ENCODE measurements around the gene POT1.
"Not testable (repeated sequence)": the region's sequence is repeated elsewhere in the genome, so short reads cannot be mapped to it uniquely, and the experiment has no call there.

Gene POT1

GRCh38 chr7:124929467-124930172 lies at the start of gene POT1:
TSS of gene POT1 (minus strand) at chr7:124929825. CDS start at chr7:124897173, 32,652 bp downstream.
- Histone ChIP-seq H3K27me3 (ENCODE audit: control insufficient read depth, insufficient read depth, low read length) (no peaks in the 10 kb centered on the region), H3K4me1 (ENCODE audit: control insufficient read depth, insufficient read depth, low read length) (peaks cover 4% of the 10 kb centered on the region), H3K36me3 (ENCODE audit: control insufficient read depth, insufficient read depth, low read length) (no peaks in the 10 kb centered on the region), H3K9ac (ENCODE audit: low read length) (peak within 1 kb of the TSS; percentile 46), H3K27ac (ENCODE audit: low read depth, low read length) (peak within 1 kb of the TSS; percentile 84), H3K4me3 (ENCODE audit: low read length) (peak within 1 kb of the TSS; percentile 84)

- H3K27me3 ChIP-seq (ENCODE audit: control insufficient read depth, insufficient read depth, low read length); H3K4me1 ChIP-seq (ENCODE audit: control insufficient read depth, insufficient read depth, low read length); H3K9ac ChIP-seq (ENCODE audit: low read length); H3K4me3 ChIP-seq (ENCODE audit: low read length); H3K27ac ChIP-seq (ENCODE audit: low read depth, low read length); H3K36me3 ChIP-seq (ENCODE audit: control insufficient read depth, insufficient read depth, low read length): not testable (repeated sequence)
Observed at GRCh38 chr7:124975131-124975530, 45.5 kb upstream of the POT1 start.

- Histone ChIP-seq H3K4me3 (ENCODE audit: low read length) (no peak overlapping the region), H3K27ac (ENCODE audit: low read depth, low read length) (no peak overlapping the region), H3K4me1 (ENCODE audit: control insufficient read depth, insufficient read depth, low read length) (no peaks in the 10 kb centered on the region), H3K9ac (ENCODE audit: low read length) (no peak overlapping the region), H3K27me3 (ENCODE audit: control insufficient read depth, insufficient read depth, low read length) (no peaks in the 10 kb centered on the region), H3K36me3 (ENCODE audit: control insufficient read depth, insufficient read depth, low read length) (no peaks in the 10 kb centered on the region)
Observed at GRCh38 chr7:124965553-124965952, 35.9 kb upstream of the POT1 start.

- H3K27me3 ChIP-seq (ENCODE audit: control insufficient read depth, insufficient read depth, low read length): no peaks in the 10 kb centered on the region
- H3K4me3 ChIP-seq (ENCODE audit: low read length): no peak overlapping the region
- no peaks in the 10 kb centered on the region for H3K36me3 ChIP-seq (ENCODE audit: control insufficient read depth, insufficient read depth, low read length)
- no peak overlapping the region for H3K9ac ChIP-seq (ENCODE audit: low read length)
- H3K4me1 ChIP-seq (ENCODE audit: control insufficient read depth, insufficient read depth, low read length): no peaks in the 10 kb centered on the region
- H3K27ac ChIP-seq (ENCODE audit: low read depth, low read length): no peak overlapping the region
Observed at GRCh38 chr7:124959676-124960075, 30.1 kb upstream of the POT1 start.

- not testable (repeated sequence) for H3K36me3 ChIP-seq (ENCODE audit: control insufficient read depth, insufficient read depth, low read length); H3K9ac ChIP-seq (ENCODE audit: low read length); H3K4me1 ChIP-seq (ENCODE audit: control insufficient read depth, insufficient read depth, low read length); H3K27ac ChIP-seq (ENCODE audit: low read depth, low read length); H3K27me3 ChIP-seq (ENCODE audit: control insufficient read depth, insufficient read depth, low read length); H3K4me3 ChIP-seq (ENCODE audit: low read length)
Observed at GRCh38 chr7:124957952-124958351, 28.3 kb upstream of the POT1 start.

- H3K9ac ChIP-seq (ENCODE audit: low read length): no peak overlapping the region
- no peaks in the 10 kb centered on the region for H3K4me1 ChIP-seq (ENCODE audit: control insufficient read depth, insufficient read depth, low read length)
- no peak overlapping the region for H3K27ac ChIP-seq (ENCODE audit: low read depth, low read length)
- no peaks in the 10 kb centered on the region for H3K36me3 ChIP-seq (ENCODE audit: control insufficient read depth, insufficient read depth, low read length)
- H3K4me3 ChIP-seq (ENCODE audit: low read length): no peak overlapping the region
- H3K27me3 ChIP-seq (ENCODE audit: control insufficient read depth, insufficient read depth, low read length): no peaks in the 10 kb centered on the region
Observed at GRCh38 chr7:124956160-124956559, 26.5 kb upstream of the POT1 start.

- Histone ChIP-seq H3K4me1 (ENCODE audit: control insufficient read depth, insufficient read depth, low read length) (no peaks in the 10 kb centered on the region), H3K27ac (ENCODE audit: low read depth, low read length) (no peak overlapping the region), H3K4me3 (ENCODE audit: low read length) (no peak overlapping the region), H3K27me3 (ENCODE audit: control insufficient read depth, insufficient read depth, low read length) (no peaks in the 10 kb centered on the region), H3K36me3 (ENCODE audit: control insufficient read depth, insufficient read depth, low read length) (no peaks in the 10 kb centered on the region), H3K9ac (ENCODE audit: low read length) (no peak overlapping the region)
Observed at GRCh38 chr7:124954790-124955189, 25.2 kb upstream of the POT1 start.

- Histone ChIP-seq H3K27ac (ENCODE audit: low read depth, low read length) (no peak overlapping the region), H3K4me1 (ENCODE audit: control insufficient read depth, insufficient read depth, low read length) (no peaks in the 10 kb centered on the region), H3K4me3 (ENCODE audit: low read length) (no peak overlapping the region), H3K36me3 (ENCODE audit: control insufficient read depth, insufficient read depth, low read length) (no peaks in the 10 kb centered on the region), H3K27me3 (ENCODE audit: control insufficient read depth, insufficient read depth, low read length) (no peaks in the 10 kb centered on the region), H3K9ac (ENCODE audit: low read length) (no peak overlapping the region)
Observed at GRCh38 chr7:124945680-124946079, 16.1 kb upstream of the POT1 start.

- H3K27ac ChIP-seq (ENCODE audit: low read depth, low read length): no peak overlapping the region
- no peaks in the 10 kb centered on the region for H3K27me3 ChIP-seq (ENCODE audit: control insufficient read depth, insufficient read depth, low read length)
- H3K36me3 ChIP-seq (ENCODE audit: control insufficient read depth, insufficient read depth, low read length): no peaks in the 10 kb centered on the region
- H3K4me1 ChIP-seq (ENCODE audit: control insufficient read depth, insufficient read depth, low read length): no peaks in the 10 kb centered on the region
- H3K4me3 ChIP-seq (ENCODE audit: low read length): no peak overlapping the region
- no peak overlapping the region for H3K9ac ChIP-seq (ENCODE audit: low read length)
Observed at GRCh38 chr7:124943472-124943871, 13.8 kb upstream of the POT1 start.

GRCh38 chr7:124942399-124942798 lies 12.8 kb upstream of the POT1 start:
- H3K36me3 ChIP-seq (ENCODE audit: control insufficient read depth, insufficient read depth, low read length): no peaks in the 10 kb centered on the region

GRCh38 chr7:124940306-124940705 lies 10.7 kb upstream of the POT1 start:
- H3K27ac ChIP-seq (ENCODE audit: low read depth, low read length): no peak overlapping the region
- no peak overlapping the region for H3K4me3 ChIP-seq (ENCODE audit: low read length)
- no peaks in the 10 kb centered on the region for H3K36me3 ChIP-seq (ENCODE audit: control insufficient read depth, insufficient read depth, low read length)
- H3K4me1 ChIP-seq (ENCODE audit: control insufficient read depth, insufficient read depth, low read length): no peaks in the 10 kb centered on the region
- H3K9ac ChIP-seq (ENCODE audit: low read length): no peak overlapping the region
- H3K27me3 ChIP-seq (ENCODE audit: control insufficient read depth, insufficient read depth, low read length): no peaks in the 10 kb centered on the region

More at GRCh38 chr7:124942399-124942798, 12.8 kb upstream of the POT1 start:
- no peak overlapping the region for H3K27ac ChIP-seq (ENCODE audit: low read depth, low read length)
- no peak overlapping the region for H3K4me3 ChIP-seq (ENCODE audit: low read length)
- no peaks in the 10 kb centered on the region for H3K27me3 ChIP-seq (ENCODE audit: control insufficient read depth, insufficient read depth, low read length)
- H3K9ac ChIP-seq (ENCODE audit: low read length): no peak overlapping the region
- H3K4me1 ChIP-seq (ENCODE audit: control insufficient read depth, insufficient read depth, low read length): no peaks in the 10 kb centered on the region

- no peak overlapping the region for H3K9ac ChIP-seq (ENCODE audit: low read length)
- no peak overlapping the region for H3K27ac ChIP-seq (ENCODE audit: low read depth, low read length)
- H3K36me3 ChIP-seq (ENCODE audit: control insufficient read depth, insufficient read depth, low read length): no peaks in the 10 kb centered on the region
- no peaks in the 10 kb centered on the region for H3K4me1 ChIP-seq (ENCODE audit: control insufficient read depth, insufficient read depth, low read length)
- no peaks in the 10 kb centered on the region for H3K27me3 ChIP-seq (ENCODE audit: control insufficient read depth, insufficient read depth, low read length)
- no peak overlapping the region for H3K4me3 ChIP-seq (ENCODE audit: low read length)
Observed at GRCh38 chr7:124938128-124938527, 8.5 kb upstream of the POT1 start.

- no peak overlapping the region for H3K27ac ChIP-seq (ENCODE audit: low read depth, low read length)
- no peak overlapping the region for H3K9ac ChIP-seq (ENCODE audit: low read length)
Observed at GRCh38 chr7:124937076-124937475, 7.5 kb upstream of the POT1 start.

More at GRCh38 chr7:124937076-124937475, 7.5 kb upstream of the POT1 start:
- Histone ChIP-seq H3K4me1 (ENCODE audit: control insufficient read depth, insufficient read depth, low read length) (no peaks in the 10 kb centered on the region), H3K27me3 (ENCODE audit: control insufficient read depth, insufficient read depth, low read length) (no peaks in the 10 kb centered on the region), H3K4me3 (ENCODE audit: low read length) (no peak overlapping the region), H3K36me3 (ENCODE audit: control insufficient read depth, insufficient read depth, low read length) (no peaks in the 10 kb centered on the region)

Data from rectal smooth muscle tissue (tissue), 1 donor.